ENCODE data around the gene RYR3.

The RYR3 gene

DNA sequence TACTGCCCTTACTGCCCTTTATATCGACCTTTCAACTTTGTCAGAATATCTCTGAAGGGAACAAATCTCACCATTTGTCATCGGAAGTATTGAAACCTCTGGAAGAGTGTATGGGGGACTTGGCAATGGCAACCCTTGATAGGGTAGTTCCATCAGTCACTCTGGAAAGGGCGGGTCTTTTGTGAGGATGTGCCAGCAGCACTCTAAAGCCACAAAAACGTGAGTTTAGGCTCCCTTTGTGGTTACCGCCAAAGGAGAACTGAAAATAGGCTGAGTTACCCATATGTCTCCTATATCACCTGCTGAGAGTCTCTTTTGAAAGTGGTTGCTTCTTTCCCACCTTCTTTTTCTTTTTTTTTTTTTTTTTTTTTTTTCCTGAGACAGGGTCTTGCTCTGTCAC, 360.7 kb downstream of the RYR3 start:
- TF ChIP-seq, protein P1, sequence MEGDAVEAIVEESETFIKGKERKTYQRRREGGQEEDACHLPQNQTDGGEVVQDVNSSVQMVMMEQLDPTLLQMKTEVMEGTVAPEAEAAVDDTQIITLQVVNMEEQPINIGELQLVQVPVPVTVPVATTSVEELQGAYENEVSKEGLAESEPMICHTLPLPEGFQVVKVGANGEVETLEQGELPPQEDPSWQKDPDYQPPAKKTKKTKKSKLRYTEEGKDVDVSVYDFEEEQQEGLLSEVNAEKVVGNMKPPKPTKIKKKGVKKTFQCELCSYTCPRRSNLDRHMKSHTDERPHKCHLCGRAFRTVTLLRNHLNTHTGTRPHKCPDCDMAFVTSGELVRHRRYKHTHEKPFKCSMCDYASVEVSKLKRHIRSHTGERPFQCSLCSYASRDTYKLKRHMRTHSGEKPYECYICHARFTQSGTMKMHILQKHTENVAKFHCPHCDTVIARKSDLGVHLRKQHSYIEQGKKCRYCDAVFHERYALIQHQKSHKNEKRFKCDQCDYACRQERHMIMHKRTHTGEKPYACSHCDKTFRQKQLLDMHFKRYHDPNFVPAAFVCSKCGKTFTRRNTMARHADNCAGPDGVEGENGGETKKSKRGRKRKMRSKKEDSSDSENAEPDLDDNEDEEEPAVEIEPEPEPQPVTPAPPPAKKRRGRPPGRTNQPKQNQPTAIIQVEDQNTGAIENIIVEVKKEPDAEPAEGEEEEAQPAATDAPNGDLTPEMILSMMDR (IDR thresholded peaks at IDR 0.05; ENCODE audit: insufficient read depth, low read length, poor library complexity, severe bottlenecking): no peak
- no peak for TF ChIP-seq EZH2phosphoT487 (conservative IDR thresholded peaks at IDR 0.05; ENCODE audit: low read length)
- H3K9me2 ChIP-seq (replicated peaks; ENCODE audit: insufficient read depth, low read length): no peaks in the 10 kb centered on the region
- H3K27me3 ChIP-seq (ENCODE audit: low read length): no peaks in the 10 kb centered on the region
- H3K27ac ChIP-seq (ENCODE audit: low read depth, low read length): no peak overlapping the region
- H3F3A ChIP-seq (ENCODE audit: insufficient read depth): no peaks in the 10 kb centered on the region
- no peaks in the 10 kb centered on the region for H3K79me2 ChIP-seq (ENCODE audit: insufficient read depth, low read length)
- H4K20me1 ChIP-seq (ENCODE audit: low read depth, low read length): no peaks in the 10 kb centered on the region
- H3K4me3 ChIP-seq (ENCODE audit: insufficient read depth, low read length, poor library complexity, severe bottlenecking): no peak overlapping the region
- H2AFZ ChIP-seq (ENCODE audit: low read depth, low read length, severe bottlenecking): no peak overlapping the region
- H3K36me3 ChIP-seq (ENCODE audit: low read length): no peaks in the 10 kb centered on the region
- no peak overlapping the region for H3K4me2 ChIP-seq (ENCODE audit: low read depth, low read length, poor library complexity, severe bottlenecking)
- no peaks in the 10 kb centered on the region for H3K9me3 ChIP-seq (ENCODE audit: insufficient read depth, low read length)
- H3K9ac ChIP-seq (ENCODE audit: low read length): no peak overlapping the region

DNA sequence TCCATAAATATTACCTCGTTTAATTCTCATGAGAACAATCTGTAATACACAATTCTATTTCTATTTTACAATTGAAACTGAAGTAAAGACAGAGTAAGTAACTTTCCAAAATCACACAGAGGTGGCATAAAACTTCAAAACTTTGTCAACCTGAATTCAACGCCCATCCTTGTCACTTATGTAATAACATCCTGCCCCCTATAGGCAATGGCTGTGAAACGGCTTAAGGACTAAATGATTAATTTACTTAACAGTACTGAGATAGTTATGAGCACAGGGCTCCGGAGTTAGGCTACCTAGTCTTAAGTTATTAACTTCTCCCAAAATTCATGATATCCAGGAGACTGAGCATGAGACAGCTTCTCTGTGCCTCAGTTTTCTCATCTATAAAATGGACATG, 364.5 kb downstream of the RYR3 start:
- Histone ChIP-seq H3K9me3 (ENCODE audit: insufficient read depth, low read length) (no peaks in the 10 kb centered on the region), H3K27ac (ENCODE audit: low read depth, low read length) (no peak overlapping the region), H3K79me2 (ENCODE audit: insufficient read depth, low read length) (no peaks in the 10 kb centered on the region), H3K9me2 (replicated peaks; ENCODE audit: insufficient read depth, low read length) (no peaks in the 10 kb centered on the region), H3K4me2 (ENCODE audit: low read depth, low read length, poor library complexity, severe bottlenecking) (no peak overlapping the region), H4K20me1 (ENCODE audit: low read depth, low read length) (no peaks in the 10 kb centered on the region), H3K36me3 (ENCODE audit: low read length) (no peaks in the 10 kb centered on the region), H2AFZ (ENCODE audit: low read depth, low read length, severe bottlenecking) (no peak overlapping the region), H3F3A (ENCODE audit: insufficient read depth) (no peaks in the 10 kb centered on the region), H3K4me3 (ENCODE audit: insufficient read depth, low read length, poor library complexity, severe bottlenecking) (no peak overlapping the region), H3K27me3 (ENCODE audit: low read length) (peaks cover 4% of the 10 kb centered on the region; the same call in 1 of the 2 replicates), H3K9ac (ENCODE audit: low read length) (no peak overlapping the region)
- TF ChIP-seq, protein P1 (IDR thresholded peaks at IDR 0.05; ENCODE audit: insufficient read depth, low read length, poor library complexity, severe bottlenecking): peak; percentile 47
- TF ChIP-seq EZH2phosphoT487 (conservative IDR thresholded peaks at IDR 0.05; ENCODE audit: low read length): no peak

GRCh38 chr15:33677238-33677830, 366.6 kb downstream of the RYR3 start:
- Histone ChIP-seq H3K79me2 (ENCODE audit: insufficient read depth, low read length) (no peaks in the 10 kb centered on the region), H3K4me3 (ENCODE audit: insufficient read depth, low read length, poor library complexity, severe bottlenecking) (no peak overlapping the region), H4K20me1 (ENCODE audit: low read depth, low read length) (no peaks in the 10 kb centered on the region), H3K9me2 (replicated peaks; ENCODE audit: insufficient read depth, low read length) (no peaks in the 10 kb centered on the region), H3K27ac (ENCODE audit: low read depth, low read length) (no peak overlapping the region), H3K9me3 (ENCODE audit: insufficient read depth, low read length) (no peaks in the 10 kb centered on the region), H3K27me3 (ENCODE audit: low read length) (peaks cover 4% of the 10 kb centered on the region; the same call in 1 of the 2 replicates), H3K4me2 (ENCODE audit: low read depth, low read length, poor library complexity, severe bottlenecking) (no peak overlapping the region), H3K9ac (ENCODE audit: low read length) (no peak overlapping the region), H3F3A (ENCODE audit: insufficient read depth) (no peaks in the 10 kb centered on the region), H3K36me3 (ENCODE audit: low read length) (no peaks in the 10 kb centered on the region), H2AFZ (ENCODE audit: low read depth, low read length, severe bottlenecking) (no peak overlapping the region)
- TF ChIP-seq, protein P1 (IDR thresholded peaks at IDR 0.05; ENCODE audit: insufficient read depth, low read length, poor library complexity, severe bottlenecking): no peak
- no peak for TF ChIP-seq EZH2phosphoT487 (conservative IDR thresholded peaks at IDR 0.05; ENCODE audit: low read length)

Data from SU-DHL-6 (cell line).